GM23338 (cell line): ENCODE data around the gene CACTIN. TPM values are rescaled to one million over a fixed set of nuclear protein-coding genes. Genes with fewer than 3 reads are reported as not detected.

Source experiments
- ATAC-seq: fragments of 200-7000 bp; cut with Tn5 transposase; 3 replicates; pipeline ENCODE4 v1.9.1; 2020
- DNase-seq: peaks from one replicate; pipeline ENCODE4 v3.0.0-alpha.2; 2015; ENCODE audit warnings: low spot score
- H2AFZ ChIP-seq: fragments of 200-600 bp; sonication (generic); 2 replicates; pipeline ENCODE4 v1.8.0; 2016; ENCODE audit warnings: antibody characterized with exemption, mild to moderate bottlenecking, moderate library complexity
- H3F3A ChIP-seq: fragments of 200-600 bp; sonication (generic); replicated peaks from 2 replicates; pipeline ENCODE4 v1.8.0; 2017; ENCODE audit warnings: antibody characterized with exemption, mixed run types, low read depth
- H3K27ac ChIP-seq: fragments of 200-600 bp; sonication (generic); 2 replicates; pipeline ENCODE4 v1.6.1; 2016; ENCODE audit warnings: low read depth
- H3K27me3 ChIP-seq: fragments of 200-600 bp; sonication (generic); 2 replicates; pipeline ENCODE4 v1.8.0; 2016; ENCODE audit warnings: mild to moderate bottlenecking, mixed run types, moderate library complexity; ENCODE audit not compliant: insufficient read depth
- H3K36me3 ChIP-seq: fragments of 200-600 bp; sonication (generic); 2 replicates; pipeline ENCODE4 v1.8.0; 2016; ENCODE audit warnings: mild to moderate bottlenecking; ENCODE audit not compliant: insufficient read depth
- H3K4me1 ChIP-seq: fragments of 200-600 bp; sonication (generic); 2 replicates; pipeline ENCODE4 v1.8.0; 2016; ENCODE audit warnings: mild to moderate bottlenecking, moderate library complexity; ENCODE audit not compliant: insufficient read depth
- H3K4me2 ChIP-seq: fragments of 200-600 bp; sonication (generic); 2 replicates; pipeline ENCODE4 v1.7.1; 2017; ENCODE audit warnings: mixed run types
- H3K4me3 ChIP-seq: fragments of 200-600 bp; sonication (generic); 2 replicates; pipeline ENCODE4 v1.6.1; 2016; ENCODE audit warnings: mixed run types
- H3K79me2 ChIP-seq: fragments of 200-600 bp; sonication (generic); replicated peaks from 2 replicates; pipeline ENCODE4 v1.8.0; 2017; ENCODE audit warnings: mild to moderate bottlenecking; ENCODE audit not compliant: insufficient read depth
- H3K9me2 ChIP-seq: fragments of 200-600 bp; sonication (generic); 2 replicates; pipeline ENCODE4 v1.8.0; 2017; ENCODE audit not compliant: insufficient read depth
- H4K20me1 ChIP-seq: fragments of 200-600 bp; sonication (generic); replicated peaks from 2 replicates; pipeline ENCODE4 v1.8.0; 2017; ENCODE audit warnings: mild to moderate bottlenecking; ENCODE audit not compliant: insufficient read depth
- H3K27ac Mint-ChIP-seq: 2 replicates; pipeline ENCODE4 v1.8.0; 2020; ENCODE audit warnings: inconsistent platforms, mild to moderate bottlenecking, moderate library complexity, mixed read lengths
- H3K27me3 Mint-ChIP-seq: 3 replicates; pipeline ENCODE4 v1.8.0; 2022; ENCODE audit warnings: low read depth, mild to moderate bottlenecking, moderate library complexity, mixed read lengths, inconsistent platforms; ENCODE audit not compliant: insufficient read depth, poor library complexity
- H3K36me3 Mint-ChIP-seq: 3 replicates; pipeline ENCODE4 v1.8.0; 2021; ENCODE audit warnings: low read depth, mild to moderate bottlenecking, inconsistent platforms, moderate library complexity, mixed read lengths
- H3K4me1 Mint-ChIP-seq: 3 replicates; pipeline ENCODE4 v1.8.0; 2020; ENCODE audit warnings: mild to moderate bottlenecking, inconsistent platforms, mixed read lengths
- H3K4me3 Mint-ChIP-seq: 3 replicates; pipeline ENCODE4 v1.8.0; 2021; ENCODE audit warnings: moderate library complexity, mild to moderate bottlenecking, inconsistent platforms, mixed read lengths
- H3K9me3 Mint-ChIP-seq: 3 replicates; pipeline ENCODE4 v1.8.0; 2020; ENCODE audit warnings: moderate library complexity, mild to moderate bottlenecking, inconsistent platforms, mixed read lengths
- CREB1 ChIP-seq: fragments of 250-450 bp; sonication (Bioruptor Pico); IDR thresholded peaks from 2 replicates; pipeline ENCODE4 v1.5.0; 2020; ENCODE audit warnings: low read depth, mild to moderate bottlenecking, moderate library complexity
- CTCF ChIP-seq, 2 experiments: fragments of 200-600 bp in 1 of 2; sonication (generic) in 1 of 2; conservative IDR thresholded peaks; 2 replicates each; pipeline versions ENCODE4 v1.5.1 to v1.6.1; 2016 to 2017; ENCODE audit warnings: antibody characterized with exemption in 2 of 2, low read depth in 2 of 2, mild to moderate bottlenecking in 2 of 2, moderate library complexity in 1 of 2
- ETS1 ChIP-seq: IDR thresholded peaks from 2 replicates; pipeline ENCODE4 v1.6.1; 2016; ENCODE audit warnings: antibody characterized with exemption
- EZH2 ChIP-seq: fragments of 200-600 bp; sonication (generic); IDR thresholded peaks from one replicate; pipeline ENCODE4 v1.8.0; 2017; ENCODE audit warnings: antibody characterized with exemption, mild to moderate bottlenecking, low read depth; ENCODE audit not compliant: unreplicated experiment
- EZH2phosphoT487 ChIP-seq: fragments of 200-600 bp; sonication (generic); IDR thresholded peaks from one replicate; pipeline ENCODE4 v1.8.1; 2018; ENCODE audit warnings: antibody characterized with exemption; ENCODE audit not compliant: unreplicated experiment
- JUNB ChIP-seq: IDR thresholded peaks from one replicate; pipeline ENCODE4 v1.6.1; 2016; ENCODE audit warnings: antibody characterized with exemption; ENCODE audit not compliant: unreplicated experiment
- NANOG ChIP-seq: IDR thresholded peaks from 2 replicates; pipeline ENCODE4 v1.6.1; 2016; ENCODE audit warnings: antibody characterized with exemption, borderline replicate concordance
- POLR2AphosphoS5 ChIP-seq: IDR thresholded peaks from 2 replicates; pipeline ENCODE4 v1.6.1; 2016; ENCODE audit warnings: antibody characterized with exemption, low read depth
- REST ChIP-seq: IDR thresholded peaks from one replicate; pipeline ENCODE4 v1.6.1; 2018; ENCODE audit warnings: antibody characterized with exemption; ENCODE audit not compliant: unreplicated experiment
- STAT1 ChIP-seq: IDR thresholded peaks from one replicate; pipeline ENCODE4 v1.6.1; 2016; ENCODE audit warnings: antibody characterized with exemption; ENCODE audit not compliant: unreplicated experiment
- ZNF114 ChIP-seq: fragments of 250-450 bp; sonication (Bioruptor Pico); IDR thresholded peaks from 2 replicates; pipeline ENCODE4 v1.5.0; 2020; ENCODE audit warnings: mild to moderate bottlenecking, moderate library complexity
- ZNF331 ChIP-seq: fragments of 250-450 bp; sonication (Bioruptor Pico); IDR thresholded peaks from 2 replicates; pipeline ENCODE4 v1.5.0; 2020; ENCODE audit warnings: low read depth, mild to moderate bottlenecking, moderate library complexity
- ZNF462 ChIP-seq: fragments of 250-450 bp; sonication (Bioruptor Pico); IDR thresholded peaks from 2 replicates; pipeline ENCODE4 v1.5.0; 2020; ENCODE audit warnings: mild to moderate bottlenecking, moderate library complexity
- polyA plus RNA-seq: library from polyadenylated mRNA; unstranded; fragments of >200 nt; fragmentation: Nextera tagmentation; extraction: Ambion mirVana; gene quantifications from 2 replicates; pipeline ENCODE4 v1.2.1, GENCODE V29; 2016
- total RNA-seq: library from RNA; depleted of rRNA; stranded (reverse); fragments of >200 nt; shearing (Covaris generic); gene quantifications from 2 replicates; pipeline ENCODE4 v1.2.3, GENCODE V29; 2014

CACTIN gene
- total and polyA plus RNA-seq, 2 experiments from 2014 or later = 14.3 to 47.4 TPM

- no peak overlapping the region for H3K27ac ChIP-seq
- no peaks in the 10 kb centered on the region for H3K36me3 ChIP-seq
- no peaks in the 10 kb centered on the region for H3K27me3 ChIP-seq
- H3K9me2 ChIP-seq = no peaks in the 10 kb centered on the region
- H3F3A ChIP-seq = no peaks in the 10 kb centered on the region
- no peaks in the 10 kb centered on the region for H3K4me1 ChIP-seq
- H3K4me2 ChIP-seq = no peak overlapping the region
- H3K27me3 Mint-ChIP-seq = peaks cover 9% of the 10 kb centered on the region
- no peak overlapping the region for H3K4me3 Mint-ChIP-seq
- H3K27ac Mint-ChIP-seq = no peak overlapping the region
- H3K4me3 ChIP-seq = no peak overlapping the region
- H3K36me3 Mint-ChIP-seq = peaks cover 28% of the 10 kb centered on the region
- no peak for DNase-seq
- TF ChIP-seq ZNF462 (CRISPR knock-in tag) = no peak
- no peak for TF ChIP-seq REST
- no peak for TF ChIP-seq ZNF331 (CRISPR knock-in tag)
- TF ChIP-seq JUNB = no peak
- no peak for TF ChIP-seq EZH2phosphoT487
- no peak for TF ChIP-seq EZH2
- TF ChIP-seq CTCF (conservative IDR thresholded peaks at IDR 0.05; ENCODE audit: low read depth in 2 of 2) = no peak
- TF ChIP-seq ETS1 = no peak
- TF ChIP-seq STAT1 = no peak
- TF ChIP-seq ZNF114 (CRISPR knock-in tag) = no peak
- no peak for TF ChIP-seq CREB1 (CRISPR knock-in tag)
- TF ChIP-seq POLR2AphosphoS5 = no peak
- TF ChIP-seq NANOG = no peak
- no peak overlapping the region for H2AFZ ChIP-seq
- H3K79me2 ChIP-seq = no peaks in the 10 kb centered on the region
- no peaks in the 10 kb centered on the region for H3K9me3 Mint-ChIP-seq
- no peak for ATAC-seq
- no peaks in the 10 kb centered on the region for H3K4me1 Mint-ChIP-seq
- H4K20me1 ChIP-seq = no peaks in the 10 kb centered on the region; the same call in 1 of the 2 replicates
These were observed 32.5 kb upstream of the CACTIN start for GRCh38 chr19:3658870-3659745.
